Activated naive CD4-positive, alpha-beta T cell treated with Interleukin-2 at 50 U/mL for 16 hours (primary cell): ENCODE measurements around the gene TAS2R41.
"Not testable (repeated sequence)": the region's sequence is repeated elsewhere in the genome, so short reads cannot be mapped to it uniquely, and the experiment has no call there.

Experiments
- DNase-seq: peaks from one replicate; pipeline ENCODE4 v3.0.0-alpha.2; 2020

The TAS2R41 gene

DNA sequence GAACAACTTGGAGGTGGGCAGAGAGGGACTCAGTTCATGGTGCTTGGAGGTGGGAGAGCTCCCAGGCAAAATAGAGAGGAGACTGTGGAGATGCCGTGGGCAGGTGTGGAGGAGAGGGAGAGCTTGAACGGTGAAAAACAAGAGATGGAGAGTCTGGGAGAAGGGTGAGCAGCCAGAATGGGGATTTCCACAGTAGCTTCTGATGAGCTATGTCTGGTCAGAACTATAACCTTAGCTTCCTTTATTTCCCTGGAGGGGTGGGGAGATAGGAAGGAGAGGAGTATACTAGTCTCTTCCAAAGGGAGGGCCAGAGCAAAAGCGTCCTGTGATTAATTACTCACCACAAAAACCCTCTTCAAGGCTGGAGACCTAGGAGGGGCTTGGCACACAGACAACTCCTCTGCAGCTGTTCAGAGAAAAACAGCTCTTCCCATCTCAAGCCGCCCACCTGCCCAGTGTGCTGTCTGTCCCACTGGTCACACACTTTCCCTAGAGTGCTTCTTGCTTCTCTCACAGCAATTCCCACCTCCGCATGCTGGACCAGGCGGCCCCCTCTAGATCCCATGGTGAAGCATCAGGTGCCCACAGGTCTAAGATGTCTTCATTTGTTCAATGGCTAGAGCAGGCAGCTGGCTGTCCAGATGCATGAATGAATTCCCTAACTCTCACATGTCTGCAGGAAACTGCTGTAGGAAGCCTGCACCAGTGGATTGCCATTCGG is 41.9 kb downstream of the TAS2R41 start:
- DNase-seq = no peak

DNA sequence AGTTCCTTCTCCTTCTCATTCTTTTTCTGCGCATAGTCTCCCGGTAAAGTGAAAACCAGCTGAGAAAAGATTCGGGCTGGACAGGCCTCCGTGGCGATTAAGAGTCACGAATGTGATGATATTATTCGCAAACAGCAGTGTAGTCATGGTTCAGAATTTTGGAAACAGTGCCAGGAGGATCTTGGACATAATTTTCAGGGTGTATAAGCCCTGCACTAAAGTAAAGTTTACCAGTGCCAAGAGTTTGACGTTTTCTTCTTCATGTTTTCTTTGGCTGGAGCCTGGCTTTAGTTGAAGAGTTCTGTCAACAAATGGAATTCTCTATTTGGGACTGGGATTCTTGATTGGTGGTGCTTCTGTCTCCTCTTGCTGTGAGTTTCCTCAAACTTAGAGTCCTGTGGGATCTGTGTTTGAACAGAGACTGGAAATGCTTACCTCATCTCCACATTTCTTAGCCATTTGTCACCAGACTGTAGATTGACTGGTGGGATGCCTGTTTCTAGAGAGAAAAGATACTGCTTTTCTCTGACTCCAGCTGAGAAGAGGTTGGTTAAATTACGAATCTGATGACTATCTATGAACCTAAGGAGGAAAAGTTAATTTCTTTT is 44.7 kb downstream of the TAS2R41 start:
- not testable (repeated sequence) for DNase-seq
